Measurements from ENCODE around the gene LYPD6B.

Gene LYPD6B

GRCh38 chr2:149167001-149167780 lies 128.7 kb downstream of the LYPD6B start:
- no peak for DNase-seq

GRCh38 chr2:149167941-149168340 lies 129.4 kb downstream of the LYPD6B start:
- DNase-seq: no peak

GRCh38 chr2:149169656-149170055 lies 131.2 kb downstream of the LYPD6B start:
- no peak for DNase-seq

GRCh38 chr2:149170156-149170555 lies 131.7 kb downstream of the LYPD6B start:
- no peak for DNase-seq

- DNase-seq: no peak
Observed at GRCh38 chr2:149170911-149171310, 132.4 kb downstream of the LYPD6B start.

GRCh38 chr2:149173220-149173619 lies 134.7 kb downstream of the LYPD6B start:
- no peak for DNase-seq

- DNase-seq: no peak
Observed at GRCh38 chr2:149175956-149176355, 137.5 kb downstream of the LYPD6B start.

- no peak for DNase-seq
Observed at GRCh38 chr2:149178612-149179011, 140.1 kb downstream of the LYPD6B start.

- DNase-seq: no peak
Observed at GRCh38 chr2:149180226-149180875, 141.9 kb downstream of the LYPD6B start.

GRCh38 chr2:149183187-149183586 lies 144.7 kb downstream of the LYPD6B start:
- DNase-seq: no peak

- no peak for DNase-seq
Observed at GRCh38 chr2:149184991-149185390, 146.5 kb downstream of the LYPD6B start.

GRCh38 chr2:149185942-149186490 lies 147.5 kb downstream of the LYPD6B start:
- DNase-seq: no peak

- DNase-seq: no peak
Observed at GRCh38 chr2:149187057-149187456, 148.6 kb downstream of the LYPD6B start.

- DNase-seq: peak; percentile 19
Observed at GRCh38 chr2:149188291-149188690, 149.8 kb downstream of the LYPD6B start.

GRCh38 chr2:149189769-149190168 lies 151.3 kb downstream of the LYPD6B start:
- no peak for DNase-seq

- DNase-seq: no peak
Observed at GRCh38 chr2:149191915-149192314, 153.4 kb downstream of the LYPD6B start.

GRCh38 chr2:149192427-149192826 lies 153.9 kb downstream of the LYPD6B start:
- no peak for DNase-seq

GRCh38 chr2:149200109-149200520 lies 161.6 kb downstream of the LYPD6B start:
- DNase-seq: no peak

GRCh38 chr2:149204686-149205085 lies 166.2 kb downstream of the LYPD6B start:
- DNase-seq: no peak

- DNase-seq: no peak
Observed at GRCh38 chr2:149205143-149205542, 166.6 kb downstream of the LYPD6B start.

GRCh38 chr2:149213764-149214493 lies 175.4 kb downstream of the LYPD6B start:
- no peak for DNase-seq

- DNase-seq: no peak
Observed at GRCh38 chr2:149218497-149218896, 180.0 kb downstream of the LYPD6B start.

- no peak for DNase-seq
Observed at GRCh38 chr2:149219856-149220255, 181.4 kb downstream of the LYPD6B start.

GRCh38 chr2:149221002-149221401 lies 182.5 kb downstream of the LYPD6B start:
- DNase-seq: no peak
